ENCODE measurements around the gene TFRC.
"Not testable (repeated sequence)": the region's sequence is repeated elsewhere in the genome, so short reads cannot be mapped to it uniquely, and the experiment has no call there.

The TFRC gene

GRCh38 chr3:196081834-196082618, at the start of gene TFRC:
Gene TFRC, minus strand, starts transcription at chr3:196082090. Its CDS starts 4,991 bp downstream, at chr3:196077099.
- peak; percentile 97 for DNase-seq (ENCODE audit: low read depth, low spot score)

- no peak for DNase-seq (ENCODE audit: low read depth, low spot score)
Observed at GRCh38 chr3:196128172-196128843, 46.4 kb upstream of the TFRC start.

GRCh38 chr3:196127308-196128040, 45.6 kb upstream of the TFRC start:
- no peak for DNase-seq (ENCODE audit: low read depth, low spot score)

GRCh38 chr3:196124608-196125007, 42.7 kb upstream of the TFRC start:
- DNase-seq (ENCODE audit: low read depth, low spot score) = no peak

GRCh38 chr3:196122688-196123046, 40.8 kb upstream of the TFRC start:
- DNase-seq (ENCODE audit: low read depth, low spot score) = no peak

GRCh38 chr3:196122021-196122687, 40.3 kb upstream of the TFRC start:
- DNase-seq (ENCODE audit: low read depth, low spot score) = no peak

- no peak for DNase-seq (ENCODE audit: low read depth, low spot score)
Observed at GRCh38 chr3:196121066-196121465, 39.2 kb upstream of the TFRC start.

GRCh38 chr3:196120291-196120951, 38.5 kb upstream of the TFRC start:
- DNase-seq (ENCODE audit: low read depth, low spot score) = no peak

- no peak for DNase-seq (ENCODE audit: low read depth, low spot score)
Observed at GRCh38 chr3:196117809-196118208, 35.9 kb upstream of the TFRC start.

GRCh38 chr3:196115678-196116083, 33.8 kb upstream of the TFRC start:
- DNase-seq (ENCODE audit: low read depth, low spot score) = no peak

GRCh38 chr3:196111939-196112386, 30.1 kb upstream of the TFRC start:
- DNase-seq (ENCODE audit: low read depth, low spot score) = no peak

- no peak for DNase-seq (ENCODE audit: low read depth, low spot score)
Observed at GRCh38 chr3:196108075-196108743, 26.3 kb upstream of the TFRC start.

- DNase-seq (ENCODE audit: low read depth, low spot score) = not testable (repeated sequence)
Observed at GRCh38 chr3:196104707-196105106, 22.8 kb upstream of the TFRC start.

- not testable (repeated sequence) for DNase-seq (ENCODE audit: low read depth, low spot score)
Observed at GRCh38 chr3:196098365-196098980, 16.6 kb upstream of the TFRC start.

GRCh38 chr3:196097373-196098154, 15.7 kb upstream of the TFRC start:
- DNase-seq (ENCODE audit: low read depth, low spot score) = no peak

GRCh38 chr3:196096382-196096953, 14.6 kb upstream of the TFRC start:
- DNase-seq (ENCODE audit: low read depth, low spot score) = peak; percentile 72

GRCh38 chr3:196093317-196094111, 11.6 kb upstream of the TFRC start:
- no peak for DNase-seq (ENCODE audit: low read depth, low spot score)

GRCh38 chr3:196087906-196088305, 6.0 kb upstream of the TFRC start:
- DNase-seq (ENCODE audit: low read depth, low spot score) = no peak

All from astrocyte of the hippocampus (primary cell).